Measurements from ENCODE around the gene KIF13A.
"Not testable (repeated sequence)": the region's sequence is repeated elsewhere in the genome, so short reads cannot be mapped to it uniquely, and the experiment has no call there.

KIF13A gene

GRCh38 chr6:17869010-17869752 lies 118.3 kb downstream of the KIF13A start:
- DNase-seq = no peak

- DNase-seq = no peak
Observed at GRCh38 chr6:17867880-17868279, 119.6 kb downstream of the KIF13A start.

- DNase-seq = no peak
Observed at GRCh38 chr6:17866876-17867444, 120.5 kb downstream of the KIF13A start.

GRCh38 chr6:17865798-17866725 lies 121.4 kb downstream of the KIF13A start:
- no peak for DNase-seq

GRCh38 chr6:17865243-17865642 lies 122.2 kb downstream of the KIF13A start:
- DNase-seq = no peak

- DNase-seq = no peak
Observed at GRCh38 chr6:17863901-17864754, 123.3 kb downstream of the KIF13A start.

- no peak for DNase-seq
Observed at GRCh38 chr6:17861361-17861760, 126.1 kb downstream of the KIF13A start.

- no peak for DNase-seq
Observed at GRCh38 chr6:17859846-17860245, 127.6 kb downstream of the KIF13A start.

GRCh38 chr6:17858584-17858983 lies 128.9 kb downstream of the KIF13A start:
- no peak for DNase-seq

- not testable (repeated sequence) for DNase-seq
Observed at GRCh38 chr6:17857188-17857587, 130.2 kb downstream of the KIF13A start.

GRCh38 chr6:17856306-17856705 lies 131.1 kb downstream of the KIF13A start:
- DNase-seq = no peak

- DNase-seq = no peak
Observed at GRCh38 chr6:17855381-17855780, 132.1 kb downstream of the KIF13A start.

GRCh38 chr6:17853533-17853932 lies 133.9 kb downstream of the KIF13A start:
- DNase-seq = no peak

- no peak for DNase-seq
Observed at GRCh38 chr6:17851720-17852161, 135.7 kb downstream of the KIF13A start.

GRCh38 chr6:17851001-17851719 lies 136.3 kb downstream of the KIF13A start:
- DNase-seq = no peak

- no peak for DNase-seq
Observed at GRCh38 chr6:17850281-17850680, 137.2 kb downstream of the KIF13A start.

GRCh38 chr6:17847203-17847760 lies 140.2 kb downstream of the KIF13A start:
- no peak for DNase-seq

GRCh38 chr6:17846762-17847161 lies 140.7 kb downstream of the KIF13A start:
- no peak for DNase-seq

- no peak for DNase-seq
Observed at GRCh38 chr6:17845598-17845997, 141.8 kb downstream of the KIF13A start.

GRCh38 chr6:17844967-17845366 lies 142.5 kb downstream of the KIF13A start:
- not testable (repeated sequence) for DNase-seq
